Measurements from ENCODE around the gene WNT11.

The WNT11 gene

DNA sequence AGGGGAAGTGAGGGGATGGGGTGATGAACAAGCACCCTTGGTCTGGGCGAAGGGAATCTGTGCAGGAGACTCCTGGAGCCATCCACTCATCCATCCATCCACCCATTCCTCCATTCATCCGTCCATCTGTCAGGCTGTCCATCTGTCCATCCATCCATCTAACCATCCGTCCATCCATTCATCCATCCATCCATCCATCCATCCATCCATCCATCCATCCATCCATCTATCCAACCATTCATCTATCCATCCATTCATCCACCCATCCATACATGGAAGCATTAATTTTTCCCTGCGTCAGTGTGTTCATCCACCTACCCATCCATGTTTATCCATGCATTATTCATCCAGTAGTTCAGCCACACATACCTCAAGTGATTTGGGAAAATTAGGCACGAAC is 32.0 kb downstream of the WNT11 start:
- no peak for DNase-seq (ENCODE audit: low spot score)

DNA sequence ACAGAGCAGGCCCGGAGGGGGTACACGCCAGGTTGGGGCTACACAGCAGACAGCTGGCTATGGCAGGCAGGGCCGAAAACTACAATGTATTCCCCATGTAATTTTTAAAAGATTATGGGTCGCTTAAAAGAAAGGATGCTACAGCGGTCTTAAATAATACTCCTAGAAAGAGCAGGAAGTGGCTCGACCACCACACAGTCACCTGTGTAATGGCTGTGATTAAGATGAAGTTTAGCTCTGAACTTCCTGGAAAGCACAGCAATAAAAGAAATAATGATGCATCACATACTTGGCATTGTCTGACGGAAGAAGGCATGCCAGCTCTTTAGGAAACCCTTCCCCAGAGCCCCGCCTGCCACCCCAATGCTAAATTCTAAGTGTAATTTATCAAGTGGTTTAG is 32.6 kb downstream of the WNT11 start:
- no peak for DNase-seq (ENCODE audit: low spot score)

DNA sequence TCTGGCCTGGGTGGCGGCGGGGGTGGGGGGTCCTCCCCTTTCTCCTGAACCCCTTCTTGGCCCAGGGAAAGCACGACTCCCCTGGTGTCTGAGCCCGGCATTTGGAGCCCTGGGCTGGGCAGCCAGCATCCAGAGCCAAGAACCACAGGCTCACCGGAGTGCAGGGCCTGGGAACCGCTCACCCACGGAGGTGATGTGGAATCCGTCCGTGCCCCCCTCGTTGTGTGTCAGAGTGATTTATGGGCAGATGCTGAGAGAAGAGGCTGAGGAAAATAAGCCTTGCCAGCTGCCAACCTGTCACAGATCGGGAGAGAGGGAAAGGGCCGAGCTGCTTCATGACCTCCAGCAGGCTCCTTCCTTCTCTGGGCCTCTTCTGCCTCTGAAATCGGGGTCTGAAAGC is 33.7 kb downstream of the WNT11 start:
- no peak for DNase-seq (ENCODE audit: low spot score)

DNA sequence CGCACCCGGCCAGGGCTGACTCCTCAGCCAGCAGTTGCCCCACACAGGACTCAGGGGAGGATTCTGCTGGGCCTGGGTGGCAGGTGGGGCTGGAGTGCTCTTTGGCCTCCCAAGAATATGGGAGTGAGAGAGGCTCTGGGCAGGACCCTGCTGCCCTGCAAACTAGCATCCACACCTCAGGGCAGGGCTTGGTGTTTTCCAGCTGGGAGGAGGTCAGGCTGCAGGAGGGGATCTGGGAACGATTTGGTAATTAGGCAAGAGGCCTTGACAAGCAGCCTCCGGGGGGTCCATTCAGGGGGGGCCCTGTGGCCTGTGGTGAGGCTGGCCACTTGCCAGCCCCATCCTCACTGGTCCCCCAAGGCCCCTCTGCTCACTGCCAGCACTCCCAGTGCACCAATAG is 35.8 kb downstream of the WNT11 start:
- no peak for DNase-seq (ENCODE audit: low spot score)

DNA sequence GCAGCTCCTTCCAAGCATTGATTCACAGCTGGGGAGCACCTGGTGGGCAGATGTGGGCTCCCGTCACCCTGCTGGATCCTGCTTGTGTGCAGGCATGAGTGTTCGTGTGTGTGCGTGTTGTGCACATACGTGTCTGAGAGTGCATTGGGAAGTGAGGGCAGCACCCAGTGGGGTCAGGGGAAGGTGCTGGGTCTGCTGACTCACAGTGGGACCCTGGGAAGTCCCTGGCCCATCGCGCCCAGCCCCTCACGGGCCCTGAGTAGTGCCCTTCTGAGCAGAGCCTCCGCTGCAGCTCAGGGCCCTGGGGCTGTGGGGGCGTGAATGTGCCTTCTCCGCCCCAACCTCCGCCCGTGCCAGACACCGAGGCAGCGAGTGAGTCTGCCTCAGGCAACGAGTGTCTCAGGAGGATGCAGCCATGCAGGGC is 36.8 kb downstream of the WNT11 start:
- no peak for DNase-seq (ENCODE audit: low spot score)

DNA sequence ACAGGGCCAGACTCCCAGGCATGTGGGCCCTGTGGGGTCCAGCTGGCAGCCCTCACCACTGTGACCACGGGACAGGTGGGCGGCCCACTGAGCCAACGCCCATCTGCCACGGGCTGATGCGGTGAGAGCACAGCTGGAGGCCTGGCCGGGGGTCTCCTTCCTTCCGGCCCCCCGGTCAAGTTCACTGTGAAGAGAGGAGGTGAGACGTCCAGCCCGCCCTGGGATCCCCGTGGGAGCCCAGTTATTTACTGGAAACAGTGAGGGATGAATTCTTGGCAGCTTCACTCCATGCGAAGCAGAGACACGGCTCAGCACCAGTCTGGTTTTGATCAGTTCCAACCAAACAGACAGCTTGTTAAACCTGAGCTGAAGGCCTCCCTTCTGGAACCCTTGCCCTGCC is 38.7 kb downstream of the WNT11 start:
- DNase-seq (ENCODE audit: low spot score) = peak; percentile 49

DNA sequence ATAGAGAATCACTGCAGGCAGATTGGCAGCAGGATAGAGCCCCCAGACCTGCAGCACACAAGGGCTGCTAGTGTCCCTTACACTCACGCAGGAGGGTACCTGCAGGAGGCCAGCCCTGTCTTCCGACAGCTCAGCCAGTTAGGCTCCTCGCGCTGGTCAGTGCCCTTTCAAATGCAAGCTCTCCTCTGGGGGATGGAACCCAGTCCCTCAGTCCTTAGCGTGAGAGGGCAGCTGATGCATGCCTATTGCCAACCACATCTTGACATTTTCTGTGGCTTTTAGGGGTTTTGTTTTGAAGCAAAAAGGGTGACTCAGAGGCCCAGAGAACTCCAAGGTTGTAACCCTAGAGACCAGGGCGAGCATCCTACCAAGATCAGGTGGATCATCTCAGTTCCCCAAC is 40.0 kb downstream of the WNT11 start:
- no peak for DNase-seq (ENCODE audit: low spot score)

DNA sequence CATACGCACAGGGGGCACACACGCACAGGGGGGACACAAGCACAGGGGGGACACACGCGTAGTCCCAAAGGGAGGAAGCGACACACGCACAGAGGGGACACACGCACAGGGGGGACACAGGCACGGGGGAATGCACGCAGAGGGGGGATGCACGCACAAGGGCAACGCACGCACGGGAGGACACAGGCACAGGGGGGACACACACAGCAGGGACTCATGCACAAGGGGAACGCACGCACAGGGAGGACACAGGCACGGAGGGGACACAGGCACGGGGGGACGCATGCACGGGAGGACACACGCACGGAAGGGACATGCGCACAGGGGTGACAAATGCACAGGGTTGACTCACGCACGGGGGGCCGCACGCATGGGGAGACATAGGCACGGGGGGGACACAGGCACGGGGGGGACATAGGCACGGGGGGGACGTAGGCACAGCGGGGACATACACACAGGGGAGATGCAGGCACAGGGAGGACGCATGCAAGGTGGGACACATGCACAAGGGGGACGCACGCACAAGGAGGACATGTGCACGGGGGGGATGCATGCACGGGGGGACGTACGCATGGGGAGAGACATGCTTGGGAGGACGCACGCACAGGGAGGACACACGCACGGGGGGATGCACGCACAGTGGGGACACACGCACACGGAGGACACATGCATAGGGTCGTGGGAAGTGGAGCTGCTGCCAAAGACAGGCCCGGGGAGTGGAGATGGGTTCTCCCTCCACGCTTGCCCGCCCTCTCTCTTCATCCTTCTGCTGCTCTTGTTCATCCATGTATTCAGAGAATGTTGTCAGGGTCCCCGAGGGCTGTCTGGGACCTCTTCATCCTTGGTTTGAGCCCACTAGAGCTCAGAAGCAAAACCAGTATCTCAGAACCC is 41.2 kb downstream of the WNT11 start:
- no peak for DNase-seq (ENCODE audit: low spot score)

DNA sequence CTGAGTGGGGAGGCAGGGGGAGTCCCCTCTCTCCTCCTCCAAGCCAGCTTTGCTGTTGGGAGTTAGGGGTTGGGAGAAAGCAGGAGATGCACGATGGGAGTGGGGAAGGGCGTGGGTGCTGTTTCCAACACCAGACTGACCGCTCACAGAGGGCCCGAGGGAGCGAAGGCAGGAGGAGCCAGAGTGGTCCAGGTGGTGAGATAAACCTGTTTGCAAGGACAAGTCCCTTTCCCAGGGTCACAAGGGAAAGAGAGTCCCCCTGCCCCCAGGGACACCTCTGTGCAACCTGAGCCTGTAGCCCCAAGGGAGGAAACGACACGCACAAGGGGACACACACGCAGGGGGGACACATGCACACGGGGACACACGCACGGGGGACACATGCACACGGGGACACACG is 42.2 kb downstream of the WNT11 start:
- no peak for DNase-seq (ENCODE audit: low spot score)

DNA sequence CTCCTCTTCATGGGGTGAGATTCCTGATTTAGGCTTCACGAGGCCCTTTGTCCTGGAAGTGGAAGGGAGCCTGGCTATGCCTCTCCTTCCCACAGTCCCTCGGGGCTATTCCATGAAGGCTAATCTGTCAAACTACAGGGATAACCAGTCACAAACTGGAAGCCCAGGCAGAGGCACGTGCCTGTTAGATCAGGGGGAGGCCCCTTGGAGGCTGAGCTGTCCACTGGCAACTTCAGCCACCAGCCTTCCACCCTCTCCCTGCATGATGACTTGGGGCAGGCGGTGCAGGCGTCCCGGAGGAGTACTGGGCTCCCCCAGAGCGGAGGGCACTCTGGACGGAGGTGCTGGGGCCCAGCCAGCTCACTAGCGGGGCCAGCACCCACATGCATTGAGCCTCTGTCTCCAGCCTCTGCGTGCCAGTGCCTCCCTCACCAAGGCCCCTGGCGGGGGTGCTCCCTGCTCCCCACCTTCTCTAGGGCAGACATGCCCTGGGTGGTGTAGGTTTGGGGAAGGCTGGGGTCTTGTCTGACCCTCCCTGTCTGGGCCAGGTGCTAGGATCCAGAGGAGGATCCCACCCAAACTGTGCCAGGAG is 42.9 kb downstream of the WNT11 start:
- no peak for DNase-seq (ENCODE audit: low spot score)

DNA sequence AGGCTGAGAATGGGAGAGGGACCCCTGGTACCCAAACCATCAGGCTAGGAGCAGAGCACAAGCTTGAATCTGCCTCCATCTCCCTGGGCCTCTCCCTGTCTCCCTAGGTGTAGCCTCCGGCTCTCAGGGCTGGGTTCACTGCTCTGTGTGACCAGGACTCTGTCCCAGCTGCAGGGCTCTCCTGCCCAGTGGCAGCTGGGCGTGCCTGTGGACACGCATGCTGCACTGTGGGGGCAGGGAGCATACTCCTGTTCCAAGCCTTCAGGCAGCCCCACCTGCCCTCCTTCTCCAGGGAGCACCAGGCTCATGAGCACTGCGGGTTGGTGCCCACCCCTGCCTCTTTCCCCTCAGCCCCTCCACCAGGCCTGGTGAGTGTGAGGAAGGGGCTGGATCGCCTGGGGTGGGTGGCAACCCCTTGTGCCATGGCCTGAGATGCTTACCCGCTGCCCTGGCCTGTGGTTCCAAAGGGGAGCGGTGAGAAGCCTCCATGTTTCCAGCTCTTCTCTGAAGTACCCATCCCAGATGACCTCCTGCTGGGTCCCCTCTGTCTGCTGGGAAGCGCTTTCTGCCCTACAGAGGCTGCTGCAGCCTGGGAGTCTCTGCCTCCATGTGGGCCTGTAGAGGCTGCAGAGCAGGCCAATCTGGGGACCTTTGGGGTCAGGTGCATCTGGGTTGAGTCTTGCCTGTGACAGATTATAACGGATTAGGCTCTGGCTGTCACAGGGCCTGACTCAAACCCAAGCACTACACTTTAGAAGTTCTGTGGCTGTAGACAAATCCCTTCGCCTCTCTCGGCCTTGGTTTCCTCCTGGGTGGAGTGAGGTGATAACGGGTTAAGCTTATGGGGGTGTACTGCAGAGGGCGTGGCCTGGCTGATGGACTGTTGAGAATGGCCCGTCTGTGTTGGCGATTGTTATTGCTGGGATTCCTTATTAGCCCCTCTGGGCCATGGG is 43.7 kb downstream of the WNT11 start:
- DNase-seq (ENCODE audit: low spot score) = no peak

DNA sequence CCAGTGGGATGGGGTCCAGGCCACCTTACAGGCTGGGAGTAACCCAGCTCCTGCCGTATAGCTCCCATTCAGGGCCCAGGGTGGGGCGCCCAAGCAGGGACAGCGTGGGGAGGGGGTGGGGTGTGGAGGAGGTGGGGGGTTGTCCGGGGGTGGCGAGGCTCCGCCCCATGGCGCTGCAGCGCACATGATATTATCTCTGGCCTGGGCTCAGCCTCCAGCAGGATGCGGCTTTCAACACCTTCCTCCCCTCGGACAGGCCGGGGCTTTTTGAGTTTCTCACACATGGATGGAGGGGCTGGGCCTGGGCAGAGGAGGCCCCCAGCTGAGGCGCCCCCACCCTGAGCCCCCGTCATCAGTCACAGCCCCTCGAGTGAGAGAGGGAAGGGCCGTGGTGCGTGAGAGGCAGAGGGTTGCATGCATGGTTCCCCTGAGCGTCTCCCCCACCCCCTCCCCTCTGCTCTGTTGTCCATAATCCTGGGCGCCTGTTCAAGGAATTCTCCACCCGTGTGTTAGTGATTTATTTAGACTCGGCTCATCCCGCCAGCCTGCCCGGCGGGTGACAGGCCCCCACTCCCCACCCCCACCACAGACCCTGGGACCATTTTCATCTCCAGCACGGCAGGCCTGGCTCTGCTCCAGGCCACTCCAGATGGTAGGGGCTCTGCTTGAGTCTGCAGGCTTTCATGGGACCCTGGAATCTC is 44.9 kb downstream of the WNT11 start:
- peak; percentile 77 for DNase-seq (ENCODE audit: low spot score)

DNA sequence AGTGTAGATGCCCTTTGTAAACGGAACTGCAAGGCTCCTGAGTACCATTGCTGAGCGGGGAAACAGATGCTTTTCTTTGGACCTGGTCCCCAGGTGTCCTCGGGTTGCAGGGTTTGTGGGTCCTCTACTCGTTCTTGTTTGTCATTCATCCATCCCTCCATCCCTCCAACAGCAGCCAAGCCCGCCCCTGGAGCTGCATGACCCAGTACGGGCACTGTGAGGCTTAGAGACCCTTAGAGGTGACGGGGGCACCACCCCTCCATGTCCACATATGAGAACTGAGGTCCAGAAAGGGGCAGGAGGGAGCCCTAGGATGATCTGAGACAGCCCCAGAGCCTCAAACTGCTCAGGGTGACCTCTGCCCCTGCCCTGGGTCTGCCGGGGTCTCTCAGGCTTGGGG is 45.4 kb downstream of the WNT11 start:
- no peak for DNase-seq (ENCODE audit: low spot score)

DNA sequence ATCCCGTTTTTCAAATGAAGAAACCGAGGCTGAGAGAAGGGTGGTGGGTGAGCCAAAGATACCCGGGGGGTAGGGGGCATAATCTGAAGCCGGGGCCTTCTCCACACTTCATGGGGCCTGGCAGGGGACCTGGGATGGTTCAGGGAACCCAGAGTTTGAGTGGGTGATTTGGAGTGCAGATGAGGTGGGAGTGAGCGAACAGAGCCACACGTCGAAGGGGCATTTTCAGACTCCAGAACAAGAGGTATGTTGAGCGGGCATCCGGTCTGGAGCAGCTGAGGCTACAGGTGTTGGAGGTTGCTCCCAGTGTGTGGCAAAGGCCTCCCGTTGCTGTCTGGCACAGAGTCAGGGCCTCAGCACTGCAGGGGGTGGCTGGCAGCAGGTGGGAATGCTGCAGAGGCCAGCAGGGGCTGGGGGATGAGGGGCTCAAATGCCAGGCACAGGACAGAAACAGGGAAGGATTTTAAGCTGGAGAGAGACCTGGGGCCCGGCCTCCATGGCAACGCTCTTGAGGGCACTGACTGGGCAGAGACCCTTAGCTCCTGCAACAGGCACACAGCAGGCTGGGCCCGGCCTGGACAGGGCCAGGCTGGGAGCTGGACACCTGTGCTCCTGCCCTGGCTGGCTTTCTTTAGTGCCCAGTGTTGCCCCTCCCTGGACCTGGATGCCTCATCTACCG is 46.2 kb downstream of the WNT11 start:
- no peak for DNase-seq (ENCODE audit: low spot score)

DNA sequence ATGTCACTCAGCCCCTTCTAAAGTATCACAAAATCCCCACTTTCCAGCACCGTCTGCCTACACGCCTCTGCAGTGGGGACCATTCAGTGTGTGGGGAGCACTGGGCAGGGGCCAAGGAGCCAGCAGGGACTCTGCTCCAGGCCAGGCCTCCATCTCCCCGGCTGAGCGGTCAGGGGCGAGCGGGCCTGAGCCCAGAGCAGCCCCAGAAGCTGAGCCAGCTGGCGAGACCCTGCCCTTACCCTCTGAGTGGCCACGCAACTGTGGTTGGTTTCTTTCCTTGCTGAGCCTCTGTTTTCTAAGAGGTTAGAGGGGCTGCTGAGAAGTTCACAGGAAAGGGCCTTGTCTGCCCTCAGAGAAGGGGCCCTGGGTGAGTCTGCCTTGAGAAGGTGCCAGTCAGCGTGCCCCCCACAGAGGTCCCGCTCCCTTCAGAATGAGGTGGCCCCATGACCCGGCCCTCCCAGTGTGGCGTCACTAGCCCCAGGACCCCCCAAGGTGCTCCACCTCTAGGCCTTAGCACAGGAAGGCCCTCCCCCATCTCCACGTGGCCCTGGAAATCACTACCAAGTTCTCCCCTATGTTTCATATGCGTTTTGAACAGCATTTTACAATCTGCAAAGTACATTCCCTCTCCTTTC is 46.9 kb downstream of the WNT11 start:
- no peak for DNase-seq (ENCODE audit: low spot score)

DNA sequence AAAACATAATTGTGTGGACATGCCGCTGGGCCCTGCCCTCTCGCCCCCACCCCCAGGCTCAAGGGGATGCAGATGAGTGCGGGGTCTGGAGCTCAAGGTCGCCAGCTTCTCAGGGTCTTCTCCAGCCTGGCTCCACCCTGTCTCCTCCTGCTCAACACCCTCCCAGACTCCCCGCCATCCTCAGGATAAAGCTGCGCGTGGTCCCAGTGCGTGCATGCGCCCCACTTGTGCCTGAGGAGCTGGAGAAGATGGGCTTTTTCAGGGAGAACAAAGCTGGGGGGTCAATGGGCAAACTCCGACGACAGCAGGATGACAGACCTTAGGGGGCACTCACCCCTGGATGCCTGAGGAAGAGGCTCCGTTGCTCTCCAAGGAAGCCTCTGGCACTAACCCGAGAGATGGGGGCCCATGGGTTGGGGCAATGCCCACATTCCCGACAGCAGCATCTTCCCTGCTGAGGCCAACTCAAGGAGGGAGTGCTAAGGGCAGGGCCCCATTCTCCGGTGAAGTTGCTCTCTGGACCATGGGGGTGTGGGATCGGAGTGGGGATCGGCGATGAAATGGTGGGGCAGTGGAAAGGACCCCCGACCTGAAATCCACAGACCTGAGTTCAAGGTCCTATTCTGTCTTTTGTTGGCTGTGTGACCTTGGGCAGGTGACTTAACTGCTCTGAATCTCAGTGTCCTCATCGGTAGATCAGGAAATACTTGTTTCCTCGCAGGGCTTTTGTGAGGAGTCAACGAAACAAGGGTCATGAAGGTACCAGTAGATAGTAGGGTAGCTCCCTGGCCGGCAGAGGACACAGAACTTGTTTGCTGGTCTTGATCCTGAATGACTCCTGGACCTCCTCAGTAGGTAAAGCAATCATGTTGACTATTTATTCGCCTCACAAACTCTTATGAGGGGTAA is 47.7 kb downstream of the WNT11 start:
- no peak for DNase-seq (ENCODE audit: low spot score)

DNA sequence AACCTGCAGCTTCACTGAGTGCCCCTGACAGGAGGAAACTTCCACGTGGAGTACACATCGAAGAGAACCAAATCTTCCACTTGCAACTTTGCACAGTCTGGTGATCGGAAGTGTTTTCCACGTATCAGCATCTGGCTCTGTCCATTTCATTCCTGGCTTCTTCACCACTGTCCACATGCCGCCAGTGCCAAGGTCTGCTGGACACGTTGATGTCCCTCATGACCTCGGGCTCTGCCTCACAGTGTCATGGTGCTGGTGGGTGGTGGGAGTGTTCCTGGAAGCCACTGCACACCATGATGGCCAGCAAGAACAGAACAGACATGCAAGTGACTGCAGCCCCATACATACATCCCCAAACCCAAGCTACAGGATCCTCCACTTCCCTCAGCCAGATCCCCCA is 48.4 kb downstream of the WNT11 start:
- no peak for DNase-seq (ENCODE audit: low spot score)

DNA sequence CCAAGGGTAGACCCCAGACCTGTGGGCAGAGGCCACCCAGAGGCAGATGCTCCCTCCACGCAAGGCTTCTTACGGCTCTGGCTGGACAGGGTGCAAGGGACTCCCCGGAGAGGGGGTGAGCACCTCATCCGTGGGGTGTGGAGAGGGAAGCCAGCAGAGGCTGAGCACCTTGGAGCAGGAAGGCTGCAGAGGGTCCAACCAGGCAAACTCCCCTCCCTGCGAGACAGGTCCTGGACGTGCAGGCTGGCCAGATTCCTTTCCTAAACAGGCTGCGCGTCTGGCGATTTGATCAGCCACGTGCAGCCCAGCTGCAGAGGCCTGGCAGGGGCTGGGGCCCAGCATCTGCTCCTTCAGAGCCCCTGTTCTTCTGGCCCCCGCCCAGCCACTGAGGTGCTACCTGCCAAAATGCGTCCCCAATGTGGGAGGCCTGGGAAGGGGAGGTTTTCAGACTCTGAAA is 49.3 kb downstream of the WNT11 start:
- DNase-seq (ENCODE audit: low spot score) = no peak

DNA sequence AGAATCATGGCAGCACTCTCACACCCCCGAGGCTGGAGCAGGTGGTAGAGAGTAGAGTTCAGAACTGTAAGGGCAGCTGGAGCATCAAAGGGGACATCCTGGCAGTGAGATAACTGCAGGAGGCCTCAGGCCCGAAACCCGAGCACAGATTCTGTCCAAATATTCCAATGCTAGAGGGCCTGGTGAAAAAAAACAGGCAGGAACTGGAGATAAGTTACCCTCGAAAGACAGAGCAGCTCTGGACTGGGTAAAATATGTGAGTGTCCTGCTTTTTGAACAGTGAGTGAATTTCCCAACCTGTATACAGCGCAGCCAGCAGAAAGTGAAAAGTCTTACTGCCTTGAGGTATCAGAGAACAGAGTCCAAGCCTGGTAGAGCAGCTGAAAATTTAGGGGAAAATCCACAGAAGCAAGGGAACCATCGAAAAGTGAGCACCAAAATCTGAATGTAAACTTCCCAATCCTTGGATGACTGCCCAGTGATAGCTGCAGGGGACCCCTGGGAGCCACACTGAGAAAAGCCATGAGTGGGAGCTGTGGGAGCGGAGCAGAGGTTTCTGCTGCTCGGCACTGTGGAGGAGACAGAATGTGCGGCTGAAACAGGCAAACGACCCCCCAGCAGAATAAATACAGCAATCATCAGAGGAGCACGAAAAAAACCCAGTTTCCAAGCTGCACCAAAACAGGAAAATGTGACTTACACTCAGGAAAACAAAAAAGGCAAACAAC is 50.6 kb downstream of the WNT11 start:
- DNase-seq (ENCODE audit: low spot score) = no peak

All from GM03348 (cell line).